OCI-LY1 (cell line): Measurements from ENCODE around the gene GATD1.
"Not testable (repeated sequence)": the region's sequence is repeated elsewhere in the genome, so short reads cannot be mapped to it uniquely, and the experiment has no call there.

Experiments used
- H2AFZ ChIP-seq: fragments of 200-600 bp; sonication (generic), shearing (Covaris generic); 2 replicates; pipeline ENCODE4 v1.6.0; 2014; ENCODE audit warnings: antibody characterized with exemption, mild to moderate bottlenecking, low read length
- H3F3A ChIP-seq: fragments of 200-600 bp; sonication (generic), shearing (Covaris generic); 2 replicates; pipeline ENCODE4 v1.6.0; 2014; ENCODE audit warnings: mild to moderate bottlenecking, antibody characterized with exemption, low read length, moderate library complexity; ENCODE audit not compliant: insufficient read depth
- H3K27ac ChIP-seq: fragments of 200-600 bp; sonication (generic); 2 replicates; pipeline ENCODE4 v1.5.1; 2014; ENCODE audit warnings: low read length, mixed run types, mild to moderate bottlenecking, low read depth; ENCODE audit not compliant: poor library complexity, severe bottlenecking
- H3K27me3 ChIP-seq: fragments of 200-600 bp; sonication (generic); 2 replicates; pipeline ENCODE4 v1.6.0; 2014; ENCODE audit warnings: antibody characterized with exemption, mild to moderate bottlenecking, low read length, moderate library complexity; ENCODE audit not compliant: insufficient read depth
- H3K36me3 ChIP-seq: fragments of 200-600 bp; sonication (generic); 2 replicates; pipeline ENCODE4 v1.6.1; 2014; ENCODE audit warnings: mild to moderate bottlenecking, antibody characterized with exemption, low read length, moderate library complexity, mixed read lengths; ENCODE audit not compliant: insufficient read depth
- H3K4me1 ChIP-seq: fragments of 200-600 bp; sonication (generic); 2 replicates; pipeline ENCODE4 v1.5.1; 2014; ENCODE audit warnings: mild to moderate bottlenecking, low read length, moderate library complexity; ENCODE audit not compliant: insufficient read depth, severe bottlenecking
- H3K4me2 ChIP-seq: fragments of 200-600 bp; sonication (generic), shearing (Covaris generic); 2 replicates; pipeline ENCODE4 v1.6.1; 2014; ENCODE audit warnings: low read length
- H3K4me3 ChIP-seq: fragments of 200-600 bp; sonication (generic); 2 replicates; pipeline ENCODE4 v1.5.1; 2014; ENCODE audit warnings: low read length, low read depth, mild to moderate bottlenecking, mixed read lengths; ENCODE audit not compliant: poor library complexity, severe bottlenecking
- H3K79me2 ChIP-seq: fragments of 200-600 bp; shearing (Covaris generic); 2 replicates; pipeline ENCODE4 v1.6.1; 2016; ENCODE audit warnings: mixed run types, low read length, mixed read lengths; ENCODE audit not compliant: insufficient read depth
- H3K9ac ChIP-seq: fragments of 200-600 bp; sonication (generic), shearing (Covaris generic); 2 replicates; pipeline ENCODE4 v1.6.1; 2014; ENCODE audit warnings: mild to moderate bottlenecking, low read length, mixed read lengths
- H3K9me2 ChIP-seq: fragments of 200-600 bp; sonication (generic), shearing (Covaris generic); 2 replicates; pipeline ENCODE4 v1.6.1; 2014; ENCODE audit warnings: low read depth, mild to moderate bottlenecking, low read length, mixed read lengths
- H3K9me3 ChIP-seq: fragments of 200-600 bp; shearing (Covaris generic); 2 replicates; pipeline ENCODE4 v1.6.1; 2014; ENCODE audit warnings: low read length, mixed read lengths
- H4K20me1 ChIP-seq: fragments of 200-600 bp; sonication (generic), shearing (Covaris generic); 2 replicates; pipeline ENCODE4 v1.6.0; 2016; ENCODE audit warnings: mild to moderate bottlenecking, low read length; ENCODE audit not compliant: insufficient read depth
- CTCF ChIP-seq: fragments of 200-600 bp; sonication (generic), shearing (Covaris generic); IDR thresholded peaks from 2 replicates; pipeline ENCODE4 v1.5.1; 2017; ENCODE audit warnings: mild to moderate bottlenecking, antibody characterized with exemption, low read length, moderate library complexity, mixed read lengths
- EZH2 ChIP-seq: fragments of 200-600 bp; sonication (generic), shearing (Covaris generic); IDR thresholded peaks from 2 replicates; pipeline ENCODE4 v1.8.0; 2017; ENCODE audit warnings: borderline replicate concordance, mixed run types, mild to moderate bottlenecking, antibody characterized with exemption, low read length, moderate library complexity, mixed read lengths

GATD1 gene

GRCh38 chr11:742156-742546 lies 35.1 kb downstream of the GATD1 start:
- Histone ChIP-seq H3K9me3 (no peaks in the 10 kb centered on the region), H3K9ac (no peak overlapping the region), H3K4me3 (no peak overlapping the region), H4K20me1 (no peaks in the 10 kb centered on the region), H3K4me2 (no peak overlapping the region), H2AFZ (no peak overlapping the region), H3K9me2 (no peaks in the 10 kb centered on the region), H3K79me2 (no peaks in the 10 kb centered on the region), H3K36me3 (no peaks in the 10 kb centered on the region), H3F3A (0 out of 2 replicates have a peak, but pooled peaks cover 5% of the 10 kb centered on the region), H3K4me1 (peaks cover 7% of the 10 kb centered on the region), H3K27me3 (peaks cover 12% of the 10 kb centered on the region; the same call in 1 of the 2 replicates), H3K27ac (no peak overlapping the region)
- TF ChIP-seq EZH2: no peak
- no peak for TF ChIP-seq CTCF

- not testable (repeated sequence) for H4K20me1 ChIP-seq, H3K27me3 ChIP-seq, H3K27ac ChIP-seq, H3F3A ChIP-seq, H3K9me2 ChIP-seq, H3K4me3 ChIP-seq, H2AFZ ChIP-seq, H3K36me3 ChIP-seq, H3K4me2 ChIP-seq, H3K4me1 ChIP-seq, H3K9ac ChIP-seq, H3K79me2 ChIP-seq, H3K9me3 ChIP-seq
Observed at GRCh38 chr11:737899-738298, 39.4 kb downstream of the GATD1 start.

- Histone ChIP-seq H3K4me1 (no peaks in the 10 kb centered on the region), H3F3A (no peaks in the 10 kb centered on the region), H4K20me1 (no peaks in the 10 kb centered on the region), H3K9ac (no peak overlapping the region), H3K4me2 (no peak overlapping the region), H3K36me3 (no peaks in the 10 kb centered on the region), H3K79me2 (no peaks in the 10 kb centered on the region), H3K9me3 (no peaks in the 10 kb centered on the region), H2AFZ (no peak overlapping the region), H3K9me2 (no peaks in the 10 kb centered on the region), H3K27ac (no peak overlapping the region), H3K27me3 (peaks cover 10% of the 10 kb centered on the region; the same call in 1 of the 2 replicates), H3K4me3 (no peak overlapping the region)
- TF ChIP-seq CTCF (no peak), EZH2 (no peak)
Observed at GRCh38 chr11:737366-737765, 39.9 kb downstream of the GATD1 start.

DNA sequence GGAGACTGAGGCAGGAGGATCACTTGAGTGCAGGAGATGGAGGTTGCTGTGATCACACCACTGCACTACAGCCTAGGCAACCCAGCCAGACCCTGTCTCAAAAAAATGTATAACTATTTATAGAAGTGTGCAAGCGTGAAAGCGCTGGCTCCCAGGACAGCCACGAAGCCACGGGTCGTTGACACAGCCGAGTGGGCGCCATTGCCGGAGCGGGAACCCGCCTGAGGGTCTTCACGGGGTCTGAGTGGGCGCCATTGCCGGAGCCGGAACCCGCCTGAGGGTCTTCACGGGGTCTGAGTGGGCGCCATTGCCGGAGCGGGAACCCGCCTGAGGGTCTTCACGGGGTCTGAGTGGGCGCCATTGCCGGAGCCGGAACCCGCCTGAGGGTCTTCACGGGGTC lies 42.7 kb downstream of the GATD1 start:
- not testable (repeated sequence) for H3K4me1 ChIP-seq, H3K27ac ChIP-seq, H3K9me2 ChIP-seq, H3K9me3 ChIP-seq, H3K4me3 ChIP-seq, H3K27me3 ChIP-seq, H3K4me2 ChIP-seq, H4K20me1 ChIP-seq, H3K79me2 ChIP-seq, H3K9ac ChIP-seq, H3K36me3 ChIP-seq, H3F3A ChIP-seq, H2AFZ ChIP-seq
